Mesodermal cell (in vitro differentiated cells): ENCODE data around the gene AKAP8L.
"Not testable (repeated sequence)": the region's sequence is repeated elsewhere in the genome, so short reads cannot be mapped to it uniquely, and the experiment has no call there.

Source experiments
- H3K27ac ChIP-seq: 2 replicates; pipeline ENCODE4 v1.7.0; 2013; ENCODE audit warnings: mild to moderate bottlenecking, low read depth, low read length, moderate library complexity; ENCODE audit not compliant: severe bottlenecking
- H3K36me3 ChIP-seq: 2 replicates; pipeline ENCODE4 v1.7.1; 2013; ENCODE audit warnings: mild to moderate bottlenecking, low read length, moderate library complexity; ENCODE audit not compliant: control insufficient read depth, insufficient read depth
- H3K4me1 ChIP-seq: one replicate; pipeline ENCODE4 v1.7.1; 2013; ENCODE audit warnings: mild to moderate bottlenecking, low read length; ENCODE audit not compliant: insufficient read depth, control insufficient read depth, poor library complexity, severe bottlenecking
- H3K4me3 ChIP-seq: 2 replicates; pipeline ENCODE4 v1.7.0; 2013; ENCODE audit warnings: low read length, control low read depth, mild to moderate bottlenecking; ENCODE audit not compliant: insufficient read depth, poor library complexity, severe bottlenecking; ENCODE audit errors: extremely low read depth
- H3K9me3 ChIP-seq: 2 replicates; pipeline ENCODE4 v1.7.1; 2013; ENCODE audit warnings: mild to moderate bottlenecking, low read length, moderate library complexity; ENCODE audit not compliant: control insufficient read depth
- WGBS, 2 experiments: methylation state at CpG; one replicate each; pipeline ENCODE4 v1.1.5; 2013; ENCODE audit warnings: missing lambda C conversion rate in 2 of 2; ENCODE audit not compliant: insufficient coverage in 2 of 2; 5-methylcytosine and 5-hydroxymethylcytosine counted together

Gene AKAP8L

GRCh38 chr19:15340086-15340485 is 78.7 kb downstream of the AKAP8L start:
- 90 to 100% methylated on average over 3 of the region's 4 CpGs for WGBS, 2 experiments
- Histone ChIP-seq H3K4me1 (no peaks in the 10 kb centered on the region), H3K9me3 (no peaks in the 10 kb centered on the region), H3K4me3 (no peak overlapping the region), H3K36me3 (peaks cover 26% of the 10 kb centered on the region), H3K27ac (no peak overlapping the region)

GRCh38 chr19:15337202-15337601 is 81.6 kb downstream of the AKAP8L start:
- peaks cover 16% of the 10 kb centered on the region for H3K36me3 ChIP-seq
- peaks cover 2% of the 10 kb centered on the region for H3K4me1 ChIP-seq
- H3K9me3 ChIP-seq: no peaks in the 10 kb centered on the region
- no peak overlapping the region for H3K4me3 ChIP-seq
- 87 to 98% methylated on average over 6 to 7 of the region's 8 CpGs for WGBS, 2 experiments
- no peak overlapping the region for H3K27ac ChIP-seq

- peaks cover 16% of the 10 kb centered on the region for H3K36me3 ChIP-seq
- WGBS, 2 experiments: 89 to 91% methylated on average over 7 of the region's 7 CpGs
Measured at GRCh38 chr19:15335992-15336391, 82.8 kb downstream of the AKAP8L start.

GRCh38 chr19:15332311-15332996 is 86.3 kb downstream of the AKAP8L start, which contains the start of gene BRD4:
Gene BRD4, minus strand, starts transcription at chr19:15332539. Its CDS starts 59,440 bp downstream, at chr19:15273099.
- Histone ChIP-seq H3K4me1 (peaks cover 28% of the 10 kb centered on the region), H3K9me3 (no peaks in the 10 kb centered on the region), H3K27ac (peak within 1 kb of the TSS; percentile 95), H3K36me3 (no peaks in the 10 kb centered on the region), H3K4me3 (peak within 1 kb of the TSS; percentile 88)
- 0 to 4% methylated on average over 30 to 66 of the region's 81 CpGs for WGBS, 2 experiments

More at GRCh38 chr19:15335992-15336391, 82.8 kb downstream of the AKAP8L start:
- not testable (repeated sequence) for H3K4me1 ChIP-seq, H3K27ac ChIP-seq, H3K9me3 ChIP-seq, H3K4me3 ChIP-seq

GRCh38 chr19:15331419-15332310 is 87.1 kb downstream of the AKAP8L start:
- 1% methylated on average over 60 to 69 of the region's 122 CpGs for WGBS, 2 experiments

GRCh38 chr19:15330801-15331418 is 87.9 kb downstream of the AKAP8L start:
- 10 to 18% methylated on average over 7 to 11 of the region's 17 CpGs for WGBS, 2 experiments

More at GRCh38 chr19:15331419-15332310, 87.1 kb downstream of the AKAP8L start:
- peak overlapping the region; percentile 88 for H3K4me3 ChIP-seq
- no peaks in the 10 kb centered on the region for H3K36me3 ChIP-seq
- peak overlapping the region; percentile 95 for H3K27ac ChIP-seq
- peaks cover 34% of the 10 kb centered on the region for H3K4me1 ChIP-seq
- H3K9me3 ChIP-seq: no peaks in the 10 kb centered on the region

More at GRCh38 chr19:15330801-15331418, 87.9 kb downstream of the AKAP8L start:
- Histone ChIP-seq H3K9me3 (no peaks in the 10 kb centered on the region), H3K4me1 (peaks cover 41% of the 10 kb centered on the region), H3K27ac (peak overlapping the region; percentile 95), H3K4me3 (peak overlapping the region; percentile 88), H3K36me3 (no peaks in the 10 kb centered on the region)
